Thyroid gland (tissue), 4 donors: ENCODE results near the gene SALL4. TPM values are rescaled to one million over a fixed set of nuclear protein-coding genes. Genes with fewer than 3 reads are reported as not detected.
"Not testable (repeated sequence)": the region's sequence is repeated elsewhere in the genome, so short reads cannot be mapped to it uniquely, and the experiment has no call there.

Experiments
- DNase-seq, 2 donors: peaks; one replicate each; pipeline ENCODE4 v3.0.0-alpha.2; 2019
- H3K27ac ChIP-seq, 3 donors: fragments of 200-600 bp; sonication (generic); 1 replicate in 2 of 3; 2 replicates in 1 of 3; pipeline ENCODE4 v1.5.1; 2016 to 2019; ENCODE audit warnings: mild to moderate bottlenecking in 1 of 3, moderate library complexity in 1 of 3
- H3K27me3 ChIP-seq: fragments of 200-600 bp; sonication (generic); one replicate; pipeline ENCODE4 v1.5.1; 2019
- H3K36me3 ChIP-seq, 2 donors: fragments of 200-600 bp; sonication (generic); one replicate each; pipeline ENCODE4 v1.5.1; 2016 to 2019
- H3K4me1 ChIP-seq, 2 donors: fragments of 200-600 bp; sonication (generic); one replicate each; pipeline ENCODE4 v1.5.1; 2017 to 2019
- H3K4me3 ChIP-seq, 3 donors: fragments of 200-600 bp; sonication (generic); replicated peaks in 1 of 3; 1 replicate in 2 of 3; 2 replicates in 1 of 3; pipeline ENCODE4 v1.5.1; 2016; ENCODE audit warnings: mild to moderate bottlenecking in 1 of 3
- H3K9me3 ChIP-seq: fragments of 200-600 bp; sonication (generic); one replicate; pipeline ENCODE4 v1.5.1; 2017
- POLR2A ChIP-seq, 2 donors: fragments of 450-650 bp; IDR thresholded peaks; one replicate each; pipeline ENCODE4 v1.6.1; 2017; ENCODE audit warnings: antibody characterized with exemption in 2 of 2, mild to moderate bottlenecking in 2 of 2, moderate library complexity in 1 of 2
- WGBS, 2 donors: methylation state at CpG; one replicate each; pipeline ENCODE4 v1.1.5; 2017; 5-methylcytosine and 5-hydroxymethylcytosine counted together
- intact Hi-C: fragments of 100-400 bp; cut with DNase I; formaldehyde crosslinking; loops from one replicate; pipeline ENCODE4 v1.15.1; 2023
- total RNA-seq, 4 donors: library from RNA; depleted of rRNA; stranded (reverse); fragments of >200 nt; gene quantifications; one replicate each; pipeline ENCODE4 v1.2.3, GENCODE V29; 2016
- TF ChIP-seq, protein P1 (sequence below), 6 experiments: fragments of 200-600 bp in 3 of 6; fragments of 450-650 bp in 3 of 6; sonication (generic) in 3 of 6; IDR thresholded peaks; one replicate each; pipeline ENCODE4 v1.5.1; 2016 to 2019; ENCODE audit warnings: antibody characterized with exemption in 6 of 6, mild to moderate bottlenecking in 2 of 6, inconsistent platforms in 1 of 6, moderate library complexity in 1 of 6

SALL4 gene
- total RNA-seq, 4 donors from 2014 or later: 3.1 to 13.6 (median 6.7) TPM

DNA sequence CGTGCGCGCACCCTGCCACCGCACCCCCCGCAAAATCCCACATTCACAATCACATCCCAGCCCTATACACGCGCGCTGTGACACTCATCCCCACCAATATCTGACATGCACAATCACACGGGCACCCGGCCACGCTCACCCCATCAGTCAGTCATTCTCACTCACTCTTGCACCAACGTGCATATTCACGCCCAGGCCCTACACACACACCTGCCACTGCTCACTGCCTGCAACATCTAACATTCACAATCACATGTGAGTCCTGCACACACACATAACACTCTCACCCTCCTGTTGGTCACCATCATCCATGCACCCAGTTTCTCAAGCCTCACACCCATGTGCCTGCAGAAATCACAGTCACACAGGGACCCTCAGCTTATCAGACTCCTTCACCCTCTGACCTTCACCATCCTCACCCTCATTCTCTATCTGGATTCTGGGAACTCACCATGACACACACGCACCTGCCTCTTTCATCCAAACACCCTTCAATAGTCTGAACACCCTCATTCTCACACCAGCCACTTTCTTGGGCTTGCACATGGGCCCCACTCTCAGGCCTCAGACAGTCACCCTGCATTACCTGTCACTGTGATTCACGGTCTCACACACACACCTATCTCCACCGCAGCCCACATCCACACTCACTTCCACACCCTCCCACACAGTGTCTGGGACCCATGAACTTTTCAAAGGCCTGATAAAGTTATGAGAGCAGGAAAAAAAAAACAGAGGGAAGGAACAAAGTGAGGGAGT, 33.4 kb downstream of the SALL4 start:
- no peak overlapping the region for H3K27ac ChIP-seq
- WGBS, 2 donors: 38 to 42% methylated on average over 11 to 12 of the region's 16 CpGs
- DNase-seq: no peak
- TF ChIP-seq POLR2A (IDR thresholded peaks at IDR 0.05): no peak
- TF ChIP-seq, protein P1, sequence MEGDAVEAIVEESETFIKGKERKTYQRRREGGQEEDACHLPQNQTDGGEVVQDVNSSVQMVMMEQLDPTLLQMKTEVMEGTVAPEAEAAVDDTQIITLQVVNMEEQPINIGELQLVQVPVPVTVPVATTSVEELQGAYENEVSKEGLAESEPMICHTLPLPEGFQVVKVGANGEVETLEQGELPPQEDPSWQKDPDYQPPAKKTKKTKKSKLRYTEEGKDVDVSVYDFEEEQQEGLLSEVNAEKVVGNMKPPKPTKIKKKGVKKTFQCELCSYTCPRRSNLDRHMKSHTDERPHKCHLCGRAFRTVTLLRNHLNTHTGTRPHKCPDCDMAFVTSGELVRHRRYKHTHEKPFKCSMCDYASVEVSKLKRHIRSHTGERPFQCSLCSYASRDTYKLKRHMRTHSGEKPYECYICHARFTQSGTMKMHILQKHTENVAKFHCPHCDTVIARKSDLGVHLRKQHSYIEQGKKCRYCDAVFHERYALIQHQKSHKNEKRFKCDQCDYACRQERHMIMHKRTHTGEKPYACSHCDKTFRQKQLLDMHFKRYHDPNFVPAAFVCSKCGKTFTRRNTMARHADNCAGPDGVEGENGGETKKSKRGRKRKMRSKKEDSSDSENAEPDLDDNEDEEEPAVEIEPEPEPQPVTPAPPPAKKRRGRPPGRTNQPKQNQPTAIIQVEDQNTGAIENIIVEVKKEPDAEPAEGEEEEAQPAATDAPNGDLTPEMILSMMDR (IDR thresholded peaks at IDR 0.05): peak in 1 of 6 experiments; percentile 20
- no peaks in the 10 kb centered on the region for H3K27me3 ChIP-seq
- H3K36me3 ChIP-seq: no peaks in the 10 kb centered on the region
- H3K9me3 ChIP-seq: no peaks in the 10 kb centered on the region
- intact Hi-C loops: no loop called here
- no peak overlapping the region for H3K4me3 ChIP-seq
- peaks cover 0 to 4% of the 10 kb centered on the region in 2 donors for H3K4me1 ChIP-seq

GRCh38 chr20:51767867-51768758, 34.2 kb downstream of the SALL4 start, which contains the start of gene ATP9A:
ATP9A (minus strand) TSS chr20:51768390; CDS start chr20:51768369, 21 bp downstream.
- Histone ChIP-seq H3K9me3 (no peaks in the 10 kb centered on the region), H3K36me3 (no peaks in the 10 kb centered on the region), H3K27ac (peak within 1 kb of the TSS; percentile 85 to 90 (median 86)), H3K4me1 (peaks cover 0 to 4% of the 10 kb centered on the region in 2 donors), H3K27me3 (no peaks in the 10 kb centered on the region), H3K4me3 (peak within 1 kb of the TSS; percentile 76 to 96 (median 79))
- intact Hi-C loops: no loop called here
- 1 to 2% methylated on average over 13 to 16 of the region's 131 CpGs for WGBS, 2 donors
- peak; percentile 45 to 48 for DNase-seq
- TF ChIP-seq POLR2A (IDR thresholded peaks at IDR 0.05): peak in 1 of 2 donors; percentile 55
- TF ChIP-seq, protein P1 (IDR thresholded peaks at IDR 0.05): no peak

GRCh38 chr20:51766994-51767866, 35.1 kb downstream of the SALL4 start:
- peak; percentile 94 to 95 for DNase-seq
- Histone ChIP-seq H3K9me3 (no peaks in the 10 kb centered on the region), H3K36me3 (no peaks in the 10 kb centered on the region), H3K27me3 (no peaks in the 10 kb centered on the region), H3K27ac (peak overlapping the region; percentile 85 to 90 (median 86)), H3K4me1 (peaks cover 0 to 4% of the 10 kb centered on the region in 2 donors), H3K4me3 (peak overlapping the region; percentile 76 to 96 (median 79))
- TF ChIP-seq, protein P1 (IDR thresholded peaks at IDR 0.05): peak in 4 of 6 experiments; percentile 22 to 43 (median 32)
- peak in 1 of 2 donors; percentile 81 for TF ChIP-seq POLR2A (IDR thresholded peaks at IDR 0.05)
- WGBS, 2 donors: 2 to 5% methylated on average over 23 to 37 of the region's 61 CpGs
- intact Hi-C loops: no loop called here

DNA sequence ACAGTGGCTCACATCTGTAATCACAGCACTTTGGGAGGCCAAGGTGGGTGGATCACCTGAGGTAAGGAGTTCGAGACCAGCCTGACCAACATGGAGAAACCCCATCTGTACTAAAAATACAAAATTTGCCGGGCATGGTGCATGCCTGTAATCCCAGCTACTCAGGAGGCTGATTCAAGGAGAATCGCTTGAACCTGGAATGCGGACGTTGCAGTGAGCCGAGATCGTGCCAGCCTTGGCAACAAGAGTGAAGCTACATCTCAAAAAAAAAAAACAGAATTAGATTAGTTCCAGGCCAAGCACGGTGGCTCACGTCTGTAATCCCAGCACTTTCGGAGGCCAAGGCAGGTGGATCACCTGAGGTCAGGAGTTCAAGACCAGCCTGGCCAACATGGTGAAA, 36.9 kb downstream of the SALL4 start:
- intact Hi-C loops, H3K4me1 ChIP-seq, H3K4me3 ChIP-seq, H3K27me3 ChIP-seq, H3K36me3 ChIP-seq, H3K9me3 ChIP-seq: not testable (repeated sequence)
- DNase-seq: peak; percentile 47 to 57
- H3K27ac ChIP-seq: peak overlapping the region in 2 of 3 donors; percentile 27 to 86
- WGBS, 2 donors: 60 to 80% methylated on average over 10 of the region's 10 CpGs
